Stimulated activated CD8-positive, alpha-beta memory T cell treated with anti-CD3 and anti-CD28 coated beads, Interleukin-7, amount 100 ng/mL, for 48 hours (primary cell): ENCODE data around the gene RTKN.

ENCODE experiments used
- DNase-seq, 2 donors: peaks; one replicate each; pipeline ENCODE4 v3.0.0-alpha.2; 2020; ENCODE audit warnings: low read depth in 1 of 2; ENCODE audit errors: extremely low read depth in 1 of 2

RTKN gene

GRCh38 chr2:74417763-74418162, 24.0 kb downstream of the RTKN start:
- DNase-seq, result no peak

- no peak for DNase-seq
Measured at GRCh38 chr2:74417197-74417596, 24.5 kb downstream of the RTKN start.

GRCh38 chr2:74416778-74417177, 25.0 kb downstream of the RTKN start:
- no peak for DNase-seq

- no peak for DNase-seq
Measured at GRCh38 chr2:74415762-74416395, 25.9 kb downstream of the RTKN start.

- no peak for DNase-seq
Measured at GRCh38 chr2:74414881-74415761, 26.6 kb downstream of the RTKN start.

- no peak for DNase-seq
Measured at GRCh38 chr2:74414441-74414840, 27.3 kb downstream of the RTKN start.

GRCh38 chr2:74413001-74413698, 28.6 kb downstream of the RTKN start:
- no peak for DNase-seq

- DNase-seq, result no peak
Measured at GRCh38 chr2:74407682-74408081, 34.1 kb downstream of the RTKN start.

GRCh38 chr2:74406035-74406434, 35.7 kb downstream of the RTKN start:
- DNase-seq, result no peak

- DNase-seq, result no peak
Measured at GRCh38 chr2:74401891-74402290, 39.8 kb downstream of the RTKN start.

- DNase-seq, result no peak
Measured at GRCh38 chr2:74399785-74400184, 42.0 kb downstream of the RTKN start.

GRCh38 chr2:74396149-74396548, 45.6 kb downstream of the RTKN start:
- DNase-seq, result no peak

- DNase-seq, result no peak
Measured at GRCh38 chr2:74393525-74393924, 48.2 kb downstream of the RTKN start.

- DNase-seq, result no peak
Measured at GRCh38 chr2:74392449-74392743, 49.3 kb downstream of the RTKN start.

- peak; percentile 82 to 83 for DNase-seq
Measured at GRCh38 chr2:74391580-74392448, 49.9 kb downstream of the RTKN start.

GRCh38 chr2:74391209-74391579, 50.5 kb downstream of the RTKN start:
- DNase-seq, result no peak

GRCh38 chr2:74390606-74391005, 51.1 kb downstream of the RTKN start:
- DNase-seq, result no peak

GRCh38 chr2:74387346-74387745, 54.4 kb downstream of the RTKN start:
- DNase-seq, result no peak

- no peak for DNase-seq
Measured at GRCh38 chr2:74385396-74385795, 56.3 kb downstream of the RTKN start.

- no peak for DNase-seq
Measured at GRCh38 chr2:74384051-74384450, 57.7 kb downstream of the RTKN start.

GRCh38 chr2:74383254-74383653, 58.5 kb downstream of the RTKN start:
- DNase-seq, result no peak
